NB4 (cell line): ENCODE results near the gene FSTL5.

ENCODE experiments used
- CTCF ChIP-seq: IDR thresholded peaks from one replicate; pipeline ENCODE4 v1.5.1; 2012; ENCODE audit warnings: low read depth, low read length
- MAX ChIP-seq: IDR thresholded peaks from 2 replicates; pipeline ENCODE4 v1.6.1; 2011; ENCODE audit warnings: low read depth, low read length
- POLR2A ChIP-seq: IDR thresholded peaks from 2 replicates; pipeline ENCODE4 v1.6.1; 2011; ENCODE audit warnings: mild to moderate bottlenecking; ENCODE audit not compliant: insufficient read length; ENCODE audit errors: extremely low read depth

- TF ChIP-seq CTCF: no peak
- no peak for TF ChIP-seq POLR2A
- TF ChIP-seq MAX: no peak
These were observed 270.2 kb downstream of the FSTL5 start for GRCh38 chr4:161893566-161893965.
